ENCODE results near the gene ABTB2. TPM values are rescaled to one million over a fixed set of nuclear protein-coding genes. Genes with fewer than 3 reads are reported as not detected.

ABTB2 gene
- total and polyA plus RNA-seq, 9 of the 15 experiments (the other 6 are each of a cell fraction or from before 2014, with no cell fraction given): 0.03 to 0.18 (median 0.12) TPM; not detected in 2

- TF ChIP-seq SAP30 (IDR thresholded peaks at IDR 0.05; ENCODE audit: borderline replicate concordance, insufficient read depth, low read depth, low read length, poor library complexity, severe bottlenecking) (no peak), PTBP1 (IDR thresholded peaks at IDR 0.05; ENCODE audit: low read depth, low read length) (no peak), CEBPB (tag; IDR thresholded peaks at IDR 0.05) (no peak)
Observed at GRCh38 chr11:34184505-34185015, 173.2 kb downstream of the ABTB2 start (continued).

- intact Hi-C loops (cut with micrococcal nuclease): no loop called here
- POLR2A ChIA-PET: interaction anchor here (0.6 to 1.8 kb wide), 4 partner anchors 10 to 35 kb away, joined by 3 to 9 read pairs (median 4); no protein-coding TSS in a partner anchor
Observed at GRCh38 chr11:34183848-34184391, 173.9 kb downstream of the ABTB2 start.

More at GRCh38 chr11:34183848-34184391, 173.9 kb downstream of the ABTB2 start:
- BruUV-seq (replicated peaks): no TSS peak
- CTCF ChIA-PET (ENCODE audit: low intra/inter-chr PET ratio): no interaction called here
- H3K79me2 ChIP-seq (ENCODE audit: control insufficient read depth, insufficient read depth, low read length): no peaks in the 10 kb centered on the region
- no peaks in the 10 kb centered on the region for H3K4me1 ChIP-seq (replicated peaks in 1 of 2; ENCODE audit: control insufficient read depth in 2 of 2, insufficient read depth in 2 of 2, low read length in 2 of 2)
- H3K9me1 ChIP-seq (ENCODE audit: control insufficient read depth, insufficient read depth, low read length): no peaks in the 10 kb centered on the region
- 18% methylated on average over 9 of the region's 9 CpGs for WGBS (ENCODE audit: insufficient coverage, low coverage, missing lambda C conversion rate)
- no peaks in the 10 kb centered on the region for H3K9me3 ChIP-seq (replicated peaks; ENCODE audit: control insufficient read depth, insufficient read depth, low read depth, low read length)
- H2AFZ ChIP-seq (ENCODE audit: low read depth, low read length): no peak overlapping the region
- H4K20me1 ChIP-seq (replicated peaks; ENCODE audit: control insufficient read depth, insufficient read depth, low read length): peaks cover 3% of the 10 kb centered on the region; the same call in 1 of the 2 replicates
- ATAC-seq (peak; percentile 27; the same call in 1 of the 3 replicates), FAIRE-seq (no peak), DNase-seq (ENCODE audit: extremely low read depth in 1 of 4, low spot score in 3 of 4) (no peak)
- H3K27ac ChIP-seq (ENCODE audit: extremely low read depth, low read depth, low read length): no peak overlapping the region
- peaks cover 31 to 63% of the 10 kb centered on the region in 2 experiments; a peak in 4 of 5 replicates for H3K27me3 ChIP-seq (ENCODE audit: control insufficient read depth in 2 of 2, insufficient read depth in 2 of 2, low read length in 2 of 2)
- no peak overlapping the region for H3K4me2 ChIP-seq (ENCODE audit: insufficient read depth, low read length)
- in situ Hi-C loops (cut with MboI): no loop called here
- TF ChIP-seq SOX6 (IDR thresholded peaks at IDR 0.05) (no peak), SAP30 (IDR thresholded peaks at IDR 0.05; ENCODE audit: borderline replicate concordance, insufficient read depth, low read depth, low read length, poor library complexity, severe bottlenecking) (no peak), ZNF165 (CRISPR knock-in tag; IDR thresholded peaks at IDR 0.05; ENCODE audit: borderline replicate concordance) (no peak), TGIF2 (CRISPR knock-in tag; IDR thresholded peaks at IDR 0.05) (no peak)
- no peaks in the 10 kb centered on the region for H3K36me3 ChIP-seq (ENCODE audit: control insufficient read depth, insufficient read depth, low read length)
- no peak overlapping the region for H3K9ac ChIP-seq (ENCODE audit: insufficient read depth in 1 of 2, low read depth in 2 of 2, low read length in 2 of 2)
- no peak overlapping the region for H3K4me3 ChIP-seq

All from K562 (cell line).